Heart left ventricle (tissue), 13 donors: ENCODE measurements around the gene CLHC1.

ENCODE experiments used
- POLR2A ChIP-seq, 2 donors: fragments of 450-650 bp; IDR thresholded peaks; one replicate each; pipeline ENCODE4 v1.6.1; 2017; ENCODE audit warnings: antibody characterized with exemption in 2 of 2, mild to moderate bottlenecking in 2 of 2, moderate library complexity in 2 of 2
- TF ChIP-seq, protein P1 (sequence below), 12 donors: fragments of 200-600 bp; sonication (generic) in 4 of 12; IDR thresholded peaks; one replicate each; pipeline versions ENCODE4 v1.5.0 to v1.8.0; 2018 to 2022; ENCODE audit warnings: antibody characterized with exemption in 12 of 12, mild to moderate bottlenecking in 5 of 12
- donor health status: ischemic (EF 13 %, LVEDD 7.1; RV severe dilation, severe dysfunction).
- donor health status: DM: no; HTN: yes; CAD: no.
- donor health status: DM: no; HTN: no; CAD: no.
- donor health status: ischemic (EF 25% LVEDD 6.9; RV normal size, moderate dysfunction).
- donor health status: ischemic (EF 25% LVEDD 5.7; RV mildly dilated, moderate dysfunction).
- donor health status: ischemic (EF 35%, LVEDD 5.7; RV mildly dilated, moderate dysfunction).
- donor health status: nonischemic (EF 11% LVEDD 7.7; RV severe dilation, severe dysfunction).
- donor health status: DM: yes; HTN: yes; CAD: no.
- donor health status: PGD.
- donor health status: ischemic (EF 29% LVEDD 5.4; RV normal size, mild dysfunction).
- donor health status: nonischemic (EF 23%, LVEDD 6.1; RV moderate dilation, normal function).

- TF ChIP-seq, protein P1, sequence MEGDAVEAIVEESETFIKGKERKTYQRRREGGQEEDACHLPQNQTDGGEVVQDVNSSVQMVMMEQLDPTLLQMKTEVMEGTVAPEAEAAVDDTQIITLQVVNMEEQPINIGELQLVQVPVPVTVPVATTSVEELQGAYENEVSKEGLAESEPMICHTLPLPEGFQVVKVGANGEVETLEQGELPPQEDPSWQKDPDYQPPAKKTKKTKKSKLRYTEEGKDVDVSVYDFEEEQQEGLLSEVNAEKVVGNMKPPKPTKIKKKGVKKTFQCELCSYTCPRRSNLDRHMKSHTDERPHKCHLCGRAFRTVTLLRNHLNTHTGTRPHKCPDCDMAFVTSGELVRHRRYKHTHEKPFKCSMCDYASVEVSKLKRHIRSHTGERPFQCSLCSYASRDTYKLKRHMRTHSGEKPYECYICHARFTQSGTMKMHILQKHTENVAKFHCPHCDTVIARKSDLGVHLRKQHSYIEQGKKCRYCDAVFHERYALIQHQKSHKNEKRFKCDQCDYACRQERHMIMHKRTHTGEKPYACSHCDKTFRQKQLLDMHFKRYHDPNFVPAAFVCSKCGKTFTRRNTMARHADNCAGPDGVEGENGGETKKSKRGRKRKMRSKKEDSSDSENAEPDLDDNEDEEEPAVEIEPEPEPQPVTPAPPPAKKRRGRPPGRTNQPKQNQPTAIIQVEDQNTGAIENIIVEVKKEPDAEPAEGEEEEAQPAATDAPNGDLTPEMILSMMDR (IDR thresholded peaks at IDR 0.05) = no peak
- no peak for TF ChIP-seq POLR2A (IDR thresholded peaks at IDR 0.05)
These were observed 79.3 kb downstream of the CLHC1 start for GRCh38 chr2:55152475-55153412.
